HEK293 (cell line): ENCODE data around the gene E2F4.

Experiments used
- CTCF ChIA-PET: fragments of 350-600 bp; formaldehyde crosslinking; extraction: SDS; loops from one replicate; lab custom pipeline; 2021; ENCODE audit warnings: antibody characterized with exemption; lab: Yijun Ruan, JAX
- POLR2A ChIA-PET: fragments of 300-600 bp; formaldehyde crosslinking; extraction: SDS; loops from one replicate; lab custom pipeline; 2020; ENCODE audit warnings: antibody characterized with exemption, inconsistent platforms; lab: Yijun Ruan, JAX
- H3K27ac ChIP-seq: fragments of 200-500 bp; sonication (Bioruptor generic); 2 replicates; pipeline ENCODE4 v1.5.1; 2014; ENCODE audit warnings: low read depth, low read length, control low read depth, inconsistent platforms; ENCODE audit errors: extremely low read depth
- H3K36me3 ChIP-seq, 2 experiments: fragments of 200-500 bp in 1 of 2; sonication (Bioruptor generic) in 1 of 2; 1 replicate in 1 of 2; 2 replicates in 1 of 2; pipeline ENCODE4 v1.5.1; 2014 to 2017; ENCODE audit warnings: inconsistent platforms in 2 of 2, low read length in 2 of 2; ENCODE audit not compliant: control insufficient read depth in 2 of 2, insufficient read depth in 1 of 2
- H3K4me1 ChIP-seq: fragments of 200-500 bp; sonication (Bioruptor generic); 2 replicates; pipeline ENCODE4 v1.5.1; 2014; ENCODE audit warnings: mild to moderate bottlenecking, low read length, inconsistent platforms; ENCODE audit not compliant: control insufficient read depth, insufficient read depth
- H3K4me3 ChIP-seq: 2 replicates; pipeline ENCODE4 v1.5.1; 2011; ENCODE audit warnings: low read depth, mild to moderate bottlenecking, control low read depth, low read length, moderate library complexity
- H3K9me3 ChIP-seq: fragments of 200-500 bp; sonication (Bioruptor generic); 2 replicates; pipeline ENCODE4 v1.5.1; 2014; ENCODE audit warnings: low read depth, low read length, inconsistent platforms; ENCODE audit not compliant: control insufficient read depth, insufficient read depth
- BCL11B ChIP-seq: fragments of 450-650 bp; formaldehyde crosslinking; IDR thresholded peaks from 2 replicates; pipeline ENCODE4 v1.5.1; 2016; ENCODE audit warnings: low read depth, missing biosample characterization, missing genetic modification characterization
- GLI2 ChIP-seq: fragments of 450-650 bp; formaldehyde crosslinking; IDR thresholded peaks from 2 replicates; pipeline ENCODE4; 2017; ENCODE audit warnings: missing biosample characterization, missing genetic modification characterization, low read depth, borderline replicate concordance
- GLIS2 ChIP-seq: fragments of 450-650 bp; formaldehyde crosslinking; IDR thresholded peaks from 2 replicates; pipeline ENCODE4 v1.5.1; 2016; ENCODE audit warnings: missing biosample characterization, missing genetic modification characterization
- HIC1 ChIP-seq: fragments of 450-650 bp; formaldehyde crosslinking; IDR thresholded peaks from 2 replicates; pipeline ENCODE4 v1.5.1; 2016; ENCODE audit warnings: missing biosample characterization, missing genetic modification characterization
- PRDM10 ChIP-seq: fragments of 450-650 bp; formaldehyde crosslinking; IDR thresholded peaks from 2 replicates; pipeline ENCODE4 v1.5.1; 2016; ENCODE audit warnings: missing biosample characterization, missing genetic modification characterization
- SCRT2 ChIP-seq: fragments of 450-650 bp; formaldehyde crosslinking; IDR thresholded peaks from 2 replicates; pipeline ENCODE4 v1.5.1; 2016; ENCODE audit warnings: missing biosample characterization, missing genetic modification characterization
- ZBTB17 ChIP-seq: fragments of 450-650 bp; formaldehyde crosslinking; IDR thresholded peaks from 2 replicates; pipeline ENCODE4 v1.5.1; 2016; ENCODE audit warnings: missing biosample characterization, missing genetic modification characterization
- ZBTB20 ChIP-seq: fragments of 450-650 bp; formaldehyde crosslinking; IDR thresholded peaks from 2 replicates; pipeline ENCODE4 v1.5.1; 2016; ENCODE audit warnings: missing biosample characterization, missing genetic modification characterization
- ZBTB48 ChIP-seq: fragments of 450-650 bp; formaldehyde crosslinking; IDR thresholded peaks from 2 replicates; pipeline ENCODE4 v1.5.1; 2016; ENCODE audit warnings: missing biosample characterization, missing genetic modification characterization
- ZFP41 ChIP-seq: fragments of 450-650 bp; formaldehyde crosslinking; IDR thresholded peaks from 2 replicates; pipeline ENCODE4 v1.5.1; 2016; ENCODE audit warnings: missing biosample characterization, missing genetic modification characterization, borderline replicate concordance
- ZNF138 ChIP-seq: fragments of 450-650 bp; formaldehyde crosslinking; IDR thresholded peaks from 2 replicates; pipeline ENCODE4 v1.5.1; 2016; ENCODE audit warnings: missing biosample characterization, missing genetic modification characterization, borderline replicate concordance
- ZNF2 ChIP-seq: fragments of 450-650 bp; formaldehyde crosslinking; IDR thresholded peaks from 2 replicates; pipeline ENCODE4 v1.5.1; 2016; ENCODE audit warnings: missing biosample characterization, missing genetic modification characterization
- ZNF214 ChIP-seq: fragments of 450-650 bp; formaldehyde crosslinking; IDR thresholded peaks from 2 replicates; pipeline ENCODE4 v1.5.1; 2017; ENCODE audit warnings: missing biosample characterization, mild to moderate bottlenecking, missing genetic modification characterization, borderline replicate concordance
- ZNF26 ChIP-seq: fragments of 450-650 bp; formaldehyde crosslinking; IDR thresholded peaks from 2 replicates; pipeline ENCODE4 v1.5.1; 2016; ENCODE audit warnings: missing biosample characterization, missing genetic modification characterization
- ZNF280D ChIP-seq: fragments of 450-650 bp; formaldehyde crosslinking; IDR thresholded peaks from 2 replicates; pipeline ENCODE4 v1.5.1; 2016; ENCODE audit warnings: missing biosample characterization, missing genetic modification characterization
- ZNF324 ChIP-seq: fragments of 450-650 bp; formaldehyde crosslinking; IDR thresholded peaks from 2 replicates; pipeline ENCODE4 v1.5.1; 2016; ENCODE audit warnings: missing biosample characterization, missing genetic modification characterization
- ZNF335 ChIP-seq: fragments of 450-650 bp; formaldehyde crosslinking; conservative IDR thresholded peaks from 2 replicates; pipeline ENCODE4 v1.5.1; 2016; ENCODE audit warnings: missing biosample characterization, missing genetic modification characterization
- ZNF513 ChIP-seq: fragments of 450-650 bp; IDR thresholded peaks from 2 replicates; pipeline ENCODE4 v1.5.1; 2018; ENCODE audit warnings: missing biosample characterization, missing genetic modification characterization
- ZNF544 ChIP-seq: fragments of 450-650 bp; formaldehyde crosslinking; IDR thresholded peaks from 2 replicates; pipeline ENCODE4 v1.5.0; 2017; ENCODE audit warnings: missing biosample characterization, missing genetic modification characterization
- ZNF626 ChIP-seq: fragments of 450-650 bp; sonication (Bioruptor Pico); formaldehyde crosslinking; IDR thresholded peaks from 2 replicates; pipeline ENCODE4 v1.5.1; 2018; ENCODE audit warnings: missing biosample characterization, missing genetic modification characterization, inconsistent platforms
- ZNF654 ChIP-seq: fragments of 450-650 bp; formaldehyde crosslinking; IDR thresholded peaks from 2 replicates; pipeline ENCODE4 v1.5.1; 2016; ENCODE audit warnings: low read depth, missing biosample characterization, missing genetic modification characterization

E2F4 gene

GRCh38 chr16:67247192-67248072, 55.5 kb downstream of the E2F4 start, which contains the start of gene FHOD1 (continued):
- no peak for TF ChIP-seq ZFP41 (tag by site-specific recombination)
- no peak for TF ChIP-seq ZNF544
- TF ChIP-seq SCRT2 (tag by site-specific recombination): peak; percentile 44; the same call in 1 of the 2 replicates
- TF ChIP-seq ZNF280D: no peak
- TF ChIP-seq ZNF654 (tag by site-specific recombination): no peak
- peak; percentile 61 for TF ChIP-seq ZNF2 (tag by site-specific recombination)
- peak; percentile 68; the same call in 1 of the 2 replicates for TF ChIP-seq HIC1 (tag by site-specific recombination)
- TF ChIP-seq GLIS2: peak; percentile 26; the same call in 1 of the 2 replicates
- TF ChIP-seq ZNF138 (tag by site-specific recombination): no peak
- TF ChIP-seq ZNF214 (tag by site-specific recombination): no peak
- TF ChIP-seq ZBTB20 (tag by site-specific recombination): peak; percentile 64
- peak; percentile 58; the same call in 1 of the 2 replicates for TF ChIP-seq ZBTB17 (tag by site-specific recombination)
- TF ChIP-seq ZNF324 (tag by site-specific recombination): 0 out of 2 replicates have a peak, but pooled peaks have one; percentile 14
- TF ChIP-seq ZBTB48 (tag by site-specific recombination): no peak
- TF ChIP-seq BCL11B (tag by site-specific recombination): peak; percentile 85
- TF ChIP-seq ZNF26 (tag by site-specific recombination): no peak

- ChIA-PET POLR2A (interaction anchor here (0.5 to 7.4 kb wide), 9 partner anchors 11 to 233 kb away, joined by 3 to 109 read pairs (median 6); partner anchors contain the start of genes ATP6V0D1 and TMEM208), CTCF (interaction anchor here (0.7 to 2.3 kb wide), 4 partner anchors 11 to 169 kb away, joined by 3 to 7 read pairs (median 4); no protein-coding TSS in a partner anchor)
- Histone ChIP-seq H3K9me3 (no peaks in the 10 kb centered on the region), H3K27ac (peak overlapping the region; percentile 5; the same call in 1 of the 2 replicates), H3K36me3 (peaks cover 0 to 8% of the 10 kb centered on the region in 2 experiments; a peak in 1 of 3 replicates), H3K4me3 (peak overlapping the region; percentile 36), H3K4me1 (peaks cover 9% of the 10 kb centered on the region)
- peak; percentile 89 for TF ChIP-seq ZNF335 (tag by site-specific recombination)
- peak; percentile 42; the same call in 1 of the 2 replicates for TF ChIP-seq PRDM10 (tag by site-specific recombination)
- TF ChIP-seq ZNF513: peak; percentile 27; the same call in 1 of the 2 replicates
- TF ChIP-seq GLI2 (tag by site-specific recombination): no peak
- TF ChIP-seq ZNF626 (tag by site-specific recombination): no peak
Measured at GRCh38 chr16:67248073-67248400, 56.1 kb downstream of the E2F4 start.
